IMR-90 (cell line): ENCODE data around the gene SYVN1. TPM values are rescaled to one million over a fixed set of nuclear protein-coding genes. Genes with fewer than 3 reads are reported as not detected.

Experiments used
- ATAC-seq: fragments of 200-7000 bp; cut with Tn5 transposase; 2 replicates; pipeline ENCODE4 v1.9.1; 2020; ENCODE audit warnings: low read depth, mild to moderate bottlenecking, moderate library complexity
- BruUV-seq: library from RNA; stranded (reverse); fragments of 400-500 nt; replicated peaks from 2 replicates; lab custom pipeline; 2021; lab: Mats Ljungman, UMichigan
- CTCF ChIA-PET: fragments of 300-600 bp; formaldehyde crosslinking; extraction: SDS; loops from one replicate; lab custom pipeline; 2021; ENCODE audit warnings: antibody characterized with exemption; lab: Yijun Ruan, JAX
- POLR2A ChIA-PET: fragments of 300-600 bp; sonication (Branson Sonifier 250); formaldehyde crosslinking; loops from one replicate; lab custom pipeline; 2022; ENCODE audit warnings: antibody characterized with exemption; ENCODE audit not compliant: unreplicated experiment; lab: Charles Lee
- DNase-seq: peaks from one replicate; pipeline ENCODE4 v3.0.0; 2013
- H2AFZ ChIP-seq: replicated peaks from 2 replicates; pipeline ENCODE3; 2013; ENCODE audit warnings: low read length, mild to moderate bottlenecking; ENCODE audit not compliant: poor library complexity
- H2AK5ac ChIP-seq: 2 replicates; pipeline ENCODE4 v1.6.1; 2013; ENCODE audit warnings: low read depth, low read length, inconsistent platforms
- H2AK9ac ChIP-seq: replicated peaks from 2 replicates; pipeline ENCODE3; 2013; ENCODE audit warnings: mild to moderate bottlenecking, low read depth, low read length, moderate library complexity; ENCODE audit not compliant: poor library complexity
- H2BK120ac ChIP-seq: 2 replicates; pipeline ENCODE4 v1.6.1; 2013; ENCODE audit warnings: low read depth, low read length, inconsistent platforms
- H2BK15ac ChIP-seq: 3 replicates; pipeline ENCODE4 v1.6.1; 2013; ENCODE audit warnings: low read depth, low read length, inconsistent platforms
- H2BK20ac ChIP-seq: 2 replicates; pipeline ENCODE4 v1.6.1; 2013; ENCODE audit warnings: low read depth, mild to moderate bottlenecking, inconsistent platforms, low read length, moderate library complexity
- H2BK5ac ChIP-seq: 2 replicates; pipeline ENCODE4 v1.6.1; 2013; ENCODE audit warnings: mild to moderate bottlenecking, low read depth, low read length, inconsistent platforms; ENCODE audit not compliant: poor library complexity, severe bottlenecking
- H3K14ac ChIP-seq: replicated peaks from 2 replicates; pipeline ENCODE4 v1.6.1; 2013; ENCODE audit warnings: low read depth, low read length, inconsistent platforms
- H3K18ac ChIP-seq: 2 replicates; pipeline ENCODE4 v1.6.1; 2013; ENCODE audit warnings: low read depth, low read length, control low read depth
- H3K23ac ChIP-seq: 2 replicates; pipeline ENCODE4 v1.6.1; 2013; ENCODE audit warnings: low read depth, low read length, inconsistent platforms
- H3K27ac ChIP-seq: 2 replicates; pipeline ENCODE4 v1.5.1; 2013; ENCODE audit warnings: mild to moderate bottlenecking, control low read depth, low read length; ENCODE audit not compliant: insufficient read depth
- H3K27me3 ChIP-seq: 2 replicates; pipeline ENCODE4 v1.6.1; 2013; ENCODE audit warnings: low read length; ENCODE audit not compliant: control insufficient read depth, insufficient read depth
- H3K36me3 ChIP-seq: 2 replicates; pipeline ENCODE4 v1.6.1; 2013; ENCODE audit warnings: low read length, mixed read lengths; ENCODE audit not compliant: control insufficient read depth, insufficient read depth
- H3K4ac ChIP-seq: 2 replicates; pipeline ENCODE4 v1.6.1; 2013; ENCODE audit warnings: low read depth, low read length, inconsistent platforms
- H3K4me1 ChIP-seq: 2 replicates; pipeline ENCODE4 v1.6.1; 2013; ENCODE audit warnings: low read length, mixed read lengths; ENCODE audit not compliant: control insufficient read depth, insufficient read depth
- H3K4me2 ChIP-seq: 2 replicates; pipeline ENCODE4 v1.6.1; 2013; ENCODE audit warnings: low read depth, mild to moderate bottlenecking, control low read depth, low read length, moderate library complexity
- H3K4me3 ChIP-seq: 2 replicates; pipeline ENCODE4 v1.5.1; 2013; ENCODE audit warnings: low read depth, mild to moderate bottlenecking, control low read depth, low read length, moderate library complexity; ENCODE audit not compliant: insufficient read depth
- H3K56ac ChIP-seq: 2 replicates; pipeline ENCODE4 v1.6.1; 2013; ENCODE audit warnings: low read length, inconsistent platforms; ENCODE audit not compliant: insufficient read depth; ENCODE audit errors: extremely low read depth
- H3K79me1 ChIP-seq, 2 experiments: 2 replicates each; pipeline ENCODE4 v1.6.1; 2013; ENCODE audit warnings: low read length in 2 of 2, inconsistent platforms in 1 of 2, low read depth in 1 of 2
- H3K9ac ChIP-seq: 2 replicates; pipeline ENCODE4 v1.6.1; 2013; ENCODE audit warnings: low read depth, low read length, control low read depth
- H3K9me1 ChIP-seq: 2 replicates; pipeline ENCODE4 v1.6.1; 2013; ENCODE audit warnings: low read length, inconsistent platforms; ENCODE audit not compliant: insufficient read depth
- H3K9me3 ChIP-seq: 2 replicates; pipeline ENCODE4 v1.6.1; 2013; ENCODE audit warnings: low read length; ENCODE audit not compliant: control insufficient read depth, insufficient read depth
- H4K20me1 ChIP-seq: 2 replicates; pipeline ENCODE4 v1.6.1; 2013; ENCODE audit warnings: low read length, inconsistent platforms; ENCODE audit not compliant: insufficient read depth
- H4K5ac ChIP-seq: 2 replicates; pipeline ENCODE4 v1.6.1; 2013; ENCODE audit warnings: mild to moderate bottlenecking, low read depth, low read length, control low read depth
- H4K8ac ChIP-seq, 2 experiments: 2 replicates each; pipeline ENCODE4 v1.6.1; 2013; ENCODE audit warnings: low read depth in 2 of 2, low read length in 2 of 2, control low read depth in 1 of 2, inconsistent platforms in 1 of 2
- H4K91ac ChIP-seq: 2 replicates; pipeline ENCODE4 v1.6.1; 2013; ENCODE audit warnings: low read depth, low read length, inconsistent platforms; ENCODE audit not compliant: insufficient read depth
- BHLHE40 ChIP-seq: fragments of 150-350 bp; IDR thresholded peaks from 2 replicates; pipeline ENCODE4 v1.6.1; 2016; ENCODE audit warnings: mild to moderate bottlenecking, low read depth, low read length
- CHD1 ChIP-seq: IDR thresholded peaks from 2 replicates; pipeline ENCODE4 v1.6.1; 2012; ENCODE audit warnings: low read depth, low read length, improper control_type of control experiment
- NFE2L2 ChIP-seq: fragments of 150-350 bp; IDR thresholded peaks from 2 replicates; pipeline ENCODE4 v1.6.1; 2016; ENCODE audit warnings: low read depth, mild to moderate bottlenecking, low read length
- POLR2A ChIP-seq: IDR thresholded peaks from 2 replicates; pipeline ENCODE4 v1.6.1; 2012; ENCODE audit warnings: mild to moderate bottlenecking, low read depth, low read length
- RAD21 ChIP-seq: IDR thresholded peaks from 2 replicates; pipeline ENCODE4 v1.6.1; 2012; ENCODE audit warnings: low read length, improper control_type of control experiment
- RFX5 ChIP-seq: IDR thresholded peaks from 2 replicates; pipeline ENCODE4 v1.8.0; 2012; ENCODE audit warnings: low read depth, mild to moderate bottlenecking, low read length, moderate library complexity
- USF2 ChIP-seq: fragments of 150-350 bp; IDR thresholded peaks from 2 replicates; pipeline ENCODE4 v1.6.1; 2017; ENCODE audit warnings: mild to moderate bottlenecking, antibody characterized with exemption, low read length, low read depth
- WGBS, 2 experiments: methylation state at CpG; one replicate each; pipeline versions ENCODE4 v1.1.5 to v1.1.7; 2013; ENCODE audit warnings: missing lambda C conversion rate in 2 of 2; ENCODE audit not compliant: insufficient read length in 1 of 2; ENCODE audit errors: extremely low coverage in 2 of 2; 5-methylcytosine and 5-hydroxymethylcytosine counted together
- dilution Hi-C: fragments of 300-500 bp; cut with HindIII; formaldehyde crosslinking; loops from one replicate; pipeline ENCODE4 v1.14.3; 2018; ENCODE audit warnings: low sequenced_read_pairs; ENCODE audit not compliant: unreplicated experiment
- in situ Hi-C: fragments of 300-500 bp; cut with MboI; formaldehyde crosslinking; loops from 3 replicates; pipeline ENCODE4 v1.14.3; 2019; ENCODE audit warnings: low sequenced_read_pairs, inconsistent platforms, mixed read lengths
- intact Hi-C: fragments of 100-400 bp; cut with micrococcal nuclease; formaldehyde crosslinking; loops from 2 replicates; pipeline ENCODE4 v1.10.0; 2022
- polyA plus RNA-seq, 3 experiments: library from polyadenylated mRNA; depleted of rRNA; stranded (reverse); fragments of >200 nt; gene quantifications; 2 replicates each; pipeline ENCODE4 v1.2.3, GENCODE V29; 2012; ENCODE audit warnings: low replicate concordance in 1 of 3
- total RNA-seq: library from RNA; depleted of rRNA; stranded (reverse); fragments of >200 nt; gene quantifications from 2 replicates; pipeline ENCODE4 v1.2.3, GENCODE V29; 2012

Gene SYVN1
- total and polyA plus RNA-seq, 2 of the 4 experiments (the other 2 are of a cell fraction): 9.5 to 52.9 TPM

GRCh38 chr11:65167656-65168055, 33.3 kb upstream of the SYVN1 start:
- no peaks in the 10 kb centered on the region for H3K36me3 ChIP-seq
- DNase-seq (no peak), ATAC-seq (no peak)
- ChIA-PET POLR2A (no interaction called here), CTCF (no interaction called here)
- H3K4ac ChIP-seq: no peak overlapping the region
- peaks cover 10% of the 10 kb centered on the region; the same call in 1 of the 2 replicates for H3K9me1 ChIP-seq
- H3K79me1 ChIP-seq: no peaks in the 10 kb centered on the region
- H2BK15ac ChIP-seq: no peak overlapping the region
- no peak overlapping the region for H2BK120ac ChIP-seq
- no TSS peak for BruUV-seq
- no peak overlapping the region for H4K5ac ChIP-seq
- intact Hi-C loops: no loop called here
- H2BK5ac ChIP-seq: no peak overlapping the region
- peaks cover 10% of the 10 kb centered on the region for H3K4me1 ChIP-seq
- WGBS, 2 experiments: no CpG with 5 or more reads among the region's 3 CpGs
- no peak overlapping the region for H3K9ac ChIP-seq
- TF ChIP-seq CHD1 (no peak), RAD21 (no peak), NFE2L2 (no peak), POLR2A (no peak), RFX5 (no peak), BHLHE40 (no peak), USF2 (no peak)
- H4K20me1 ChIP-seq: no peaks in the 10 kb centered on the region
- no peak overlapping the region for H2BK20ac ChIP-seq
- no peak overlapping the region for H3K56ac ChIP-seq
- no peak overlapping the region for H3K23ac ChIP-seq
- dilution Hi-C loops: no loop called here
- H3K27ac ChIP-seq: no peak overlapping the region
- no peak overlapping the region for H2AK5ac ChIP-seq
- no peak overlapping the region for H2AFZ ChIP-seq
- no peaks in the 10 kb centered on the region for H3K9me3 ChIP-seq
- H3K4me2 ChIP-seq: no peak overlapping the region
- no peak overlapping the region for H4K91ac ChIP-seq
- H3K27me3 ChIP-seq: no peaks in the 10 kb centered on the region
- no peak overlapping the region for H4K8ac ChIP-seq
- no peak overlapping the region for H3K18ac ChIP-seq
- H2AK9ac ChIP-seq: no peak overlapping the region
- H3K4me3 ChIP-seq: no peak overlapping the region
- in situ Hi-C loops: no loop called here
- no peak overlapping the region for H3K14ac ChIP-seq
